ENCODE results near the gene RNF5.

The RNF5 gene

DNA sequence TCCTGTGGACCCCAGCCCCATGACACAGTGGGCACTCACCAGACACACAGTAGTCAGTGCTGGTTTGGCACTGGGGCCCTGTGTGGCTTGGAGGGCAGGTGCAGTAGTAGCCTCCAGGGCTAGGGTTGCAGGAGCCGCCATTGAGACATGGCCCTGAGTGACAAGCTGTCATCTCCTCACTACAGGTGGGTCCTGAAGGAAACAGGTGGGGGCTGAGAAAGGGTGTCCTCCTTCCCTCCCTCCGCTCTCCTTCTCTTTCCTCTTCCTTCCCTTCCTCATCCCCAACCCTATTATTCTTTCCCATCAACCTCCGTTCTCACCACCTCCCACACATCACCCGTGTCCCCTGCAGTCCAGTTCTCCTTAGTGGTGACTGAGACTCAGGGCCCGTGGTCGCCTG, 35.4 kb downstream of the RNF5 start:
- no peak for DNase-seq

DNA sequence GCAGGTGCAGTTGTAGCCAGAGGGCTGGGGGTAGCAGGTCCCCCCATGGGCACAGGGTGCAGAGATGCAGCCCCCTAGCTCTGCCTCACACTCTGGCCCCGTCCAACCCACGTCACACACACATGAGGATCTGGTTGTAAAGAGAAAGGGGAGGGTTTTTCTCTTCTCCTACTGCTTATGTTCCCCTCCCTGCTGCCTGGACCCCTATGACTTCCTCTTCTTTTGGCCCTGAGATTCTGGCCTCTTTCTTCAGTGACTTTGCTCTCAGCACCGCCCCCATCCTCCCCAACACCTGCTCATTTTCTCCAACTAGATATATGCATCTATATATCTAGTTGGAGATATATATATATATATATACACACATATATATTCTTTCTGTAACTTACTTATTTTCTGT, 35.9 kb downstream of the RNF5 start:
- DNase-seq, result no peak

DNA sequence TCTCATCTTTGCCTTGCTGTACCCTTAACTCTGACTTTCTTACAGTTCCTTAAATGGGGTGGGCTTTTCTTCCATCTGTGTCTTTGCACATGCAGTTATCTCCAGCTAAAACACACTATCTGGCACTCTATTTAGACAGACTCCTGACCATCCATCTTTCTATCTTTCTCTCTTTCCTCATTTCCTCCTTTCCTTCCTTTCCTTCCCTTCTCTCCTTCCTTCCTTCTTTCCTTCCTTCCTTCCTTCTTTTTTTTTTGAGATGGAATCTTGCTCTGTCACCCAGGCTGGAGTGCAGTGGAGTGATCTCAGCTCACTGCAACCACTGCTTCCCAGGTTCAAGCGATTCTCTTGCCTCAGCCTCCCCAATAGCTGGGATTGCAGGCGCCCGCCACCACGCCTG, 37.4 kb downstream of the RNF5 start:
- DNase-seq, result no peak

DNA sequence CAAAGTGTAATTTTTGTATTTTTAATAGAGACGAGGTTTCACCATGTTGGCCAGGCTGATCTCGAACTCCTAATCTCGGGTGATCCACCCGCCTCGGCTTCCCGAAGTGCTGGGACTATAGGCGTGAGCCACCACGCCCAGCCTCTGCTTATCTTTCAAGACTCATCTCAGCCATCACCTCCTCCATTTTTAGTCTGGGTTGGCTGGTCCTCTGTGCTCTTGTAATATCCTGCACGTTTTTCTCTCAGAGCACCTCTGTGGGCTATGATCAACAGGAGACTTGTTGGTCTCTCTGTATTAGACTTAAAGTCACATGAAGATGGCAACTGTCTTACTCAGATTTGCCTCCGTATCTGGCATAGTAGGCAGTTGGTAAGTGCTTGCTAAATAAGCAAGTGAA, 38.1 kb downstream of the RNF5 start:
- no peak for DNase-seq

DNA sequence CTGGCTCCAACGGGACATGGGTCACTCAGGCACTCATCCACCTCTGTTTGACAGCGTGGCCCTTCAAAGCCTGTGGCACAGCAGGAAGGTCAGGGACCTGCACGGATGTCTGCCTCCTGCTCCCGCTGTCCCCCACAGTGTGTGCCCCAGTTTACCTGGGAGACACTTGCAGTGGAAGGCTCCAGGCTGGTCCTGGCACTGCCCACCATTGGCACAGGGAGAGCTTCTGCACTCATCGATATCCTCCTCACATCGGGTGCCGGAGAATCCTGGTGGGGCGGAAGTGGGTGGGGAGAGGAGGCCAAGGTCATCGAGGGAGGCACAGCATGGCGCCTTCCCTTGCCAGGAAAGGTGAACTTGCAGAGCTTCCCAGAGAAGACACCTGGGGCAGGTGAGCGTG, 38.8 kb downstream of the RNF5 start:
- no peak for DNase-seq

DNA sequence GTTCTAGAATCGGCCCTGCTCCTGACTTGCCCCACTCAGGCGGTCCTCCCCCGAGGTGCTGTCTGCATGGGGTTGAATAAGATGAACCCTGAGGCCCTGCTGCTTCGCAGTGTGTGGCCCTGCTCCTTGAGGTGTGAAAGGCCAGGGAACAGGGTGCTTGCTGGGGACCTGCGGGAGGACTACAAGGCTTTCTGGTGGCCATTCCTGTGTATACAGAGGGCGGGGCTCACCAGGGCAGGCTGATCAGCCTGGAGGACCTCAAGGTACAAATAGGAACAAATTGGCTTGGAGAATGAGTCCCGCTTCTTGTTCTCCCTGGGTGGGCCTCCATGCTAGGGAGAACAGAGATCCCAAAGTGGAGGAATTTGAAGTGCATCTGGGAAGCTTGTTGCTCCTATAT, 40.0 kb downstream of the RNF5 start:
- DNase-seq, result no peak

DNA sequence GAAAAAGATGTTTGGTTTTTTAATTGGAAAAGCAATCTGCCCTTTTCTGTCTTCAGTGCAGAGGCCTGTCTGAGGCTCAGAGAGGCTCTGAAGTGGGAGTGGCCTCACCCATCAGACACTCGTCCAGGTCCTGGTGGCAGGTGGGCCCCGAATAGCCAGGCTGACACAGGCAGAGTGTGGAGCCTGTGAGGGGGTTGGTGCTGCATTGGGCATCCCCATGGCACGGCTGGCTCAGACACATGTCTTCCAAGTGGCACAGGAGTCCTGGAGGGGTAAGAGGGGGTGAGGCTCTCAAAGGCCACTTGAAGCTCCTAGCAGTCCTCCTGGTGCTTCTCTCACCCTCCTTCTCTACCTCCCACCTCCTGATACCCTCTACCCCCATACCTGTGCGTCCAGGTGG, 41.8 kb downstream of the RNF5 start:
- no peak for DNase-seq

DNA sequence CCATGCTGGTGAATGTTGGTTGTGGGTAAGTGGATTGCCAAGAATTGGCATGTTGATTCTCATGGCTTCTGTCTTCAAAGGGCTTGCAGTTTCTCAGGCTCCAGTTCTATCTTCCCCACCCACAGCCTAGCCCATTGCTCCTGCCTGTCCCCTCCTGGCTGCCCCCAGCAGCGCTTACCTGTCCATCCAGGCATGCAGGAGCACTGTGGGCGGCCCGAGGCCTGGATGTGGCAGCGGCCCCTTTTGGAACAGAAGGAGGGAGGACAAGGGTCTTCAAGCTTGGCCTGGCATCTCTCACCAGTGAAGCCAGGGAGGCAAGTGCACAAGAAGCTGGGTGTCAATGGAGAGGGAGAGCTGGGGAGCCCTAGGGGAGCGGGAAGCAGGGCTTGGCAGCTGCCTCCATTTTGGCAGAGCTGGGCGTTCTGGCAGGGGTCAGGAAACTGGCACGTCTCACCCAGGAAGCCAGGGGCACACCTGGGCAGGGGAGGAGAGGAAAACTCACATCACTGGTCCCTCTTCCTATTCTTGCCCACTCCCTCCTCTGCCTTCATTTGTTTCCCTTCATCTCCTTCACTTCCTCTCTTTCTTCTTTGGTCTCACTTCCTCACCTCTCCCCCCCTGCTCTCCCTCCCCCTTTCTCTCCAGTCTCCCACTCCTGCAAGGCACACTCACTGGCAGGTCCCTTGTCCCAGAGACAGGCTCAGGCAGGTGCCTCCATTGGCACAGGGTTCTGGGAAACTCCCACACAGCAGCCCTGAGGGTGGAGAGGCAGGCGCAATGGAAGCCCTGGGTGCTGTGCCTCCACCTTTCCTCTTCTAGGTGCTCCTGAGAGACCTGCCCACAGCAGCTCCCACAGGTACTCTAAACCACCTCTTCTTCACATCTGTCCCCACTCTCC, 44.4 kb downstream of the RNF5 start:
- no peak for DNase-seq

DNA sequence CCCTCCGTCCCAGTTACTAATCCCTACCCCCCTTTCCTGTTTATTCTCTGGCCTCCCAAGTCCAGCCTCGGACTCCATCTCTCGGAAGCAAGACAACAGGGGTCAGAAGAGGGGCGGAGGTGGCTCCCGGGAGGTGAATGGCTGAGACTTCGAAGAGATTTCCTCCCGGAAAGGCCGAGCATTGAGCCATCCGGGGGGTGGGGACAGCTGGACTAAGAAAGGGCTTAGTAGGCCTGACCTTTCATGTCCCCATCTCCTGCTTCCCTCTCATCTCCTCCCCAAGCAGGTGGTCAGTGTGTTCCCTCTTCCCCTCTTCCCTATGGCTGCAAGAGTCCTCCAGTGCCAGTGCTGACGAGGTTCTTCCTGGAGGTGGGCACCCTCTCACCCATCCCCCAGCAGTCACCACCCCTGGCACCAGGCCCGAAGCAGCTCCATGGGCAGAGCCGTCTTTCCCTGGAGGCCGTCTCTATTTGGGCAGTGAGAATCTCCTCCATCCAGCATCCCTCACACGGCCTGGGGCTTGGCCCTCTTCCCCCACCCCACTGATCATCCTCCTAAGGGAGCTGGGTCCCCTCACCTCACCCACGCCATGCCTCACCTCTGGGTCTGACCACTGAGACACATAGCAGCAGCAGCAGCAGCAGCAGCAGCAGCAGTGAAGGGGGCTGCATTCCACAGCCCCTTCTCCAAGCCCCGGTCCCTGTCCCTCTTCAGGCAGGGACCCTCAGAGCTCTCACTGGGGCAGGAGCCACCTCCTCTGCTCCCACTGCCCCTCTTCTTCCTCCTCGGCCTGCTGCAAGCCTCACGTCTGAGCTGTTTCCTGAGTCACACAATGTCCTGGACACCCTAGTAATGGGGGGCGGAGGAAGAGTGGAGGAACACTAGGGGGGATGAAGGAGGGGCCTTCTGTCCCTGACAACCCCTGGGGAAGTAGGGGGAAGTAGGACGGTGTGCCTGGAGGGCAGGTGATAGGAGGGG, 45.3 kb downstream of the RNF5 start, which contains the start of gene NOTCH4:
Gene NOTCH4 (minus strand): TSS at position 810 of the 978 bp plus-strand sequence. CDS start 139 bp downstream, at position 671.
- DNase-seq, result no peak

DNA sequence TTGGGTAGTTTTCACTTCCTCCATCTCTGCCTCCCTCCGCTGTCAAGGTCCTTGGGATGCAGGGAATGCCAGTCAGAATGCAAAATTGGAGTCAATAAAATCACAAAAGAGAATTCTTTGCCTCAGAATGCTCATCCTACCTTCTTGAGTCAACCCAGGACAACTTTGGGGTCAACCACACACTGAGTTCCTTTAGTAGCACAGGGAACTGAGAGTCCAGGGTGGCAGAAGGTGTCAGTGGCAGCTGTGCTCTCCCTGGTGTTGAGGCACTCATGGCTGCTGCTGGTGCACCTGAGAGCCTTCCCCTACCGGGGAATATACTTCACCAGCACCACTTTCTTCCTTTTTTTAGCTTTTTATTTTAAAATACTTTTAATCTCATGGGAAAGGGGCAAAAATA, 46.5 kb downstream of the RNF5 start:
- DNase-seq, result no peak

DNA sequence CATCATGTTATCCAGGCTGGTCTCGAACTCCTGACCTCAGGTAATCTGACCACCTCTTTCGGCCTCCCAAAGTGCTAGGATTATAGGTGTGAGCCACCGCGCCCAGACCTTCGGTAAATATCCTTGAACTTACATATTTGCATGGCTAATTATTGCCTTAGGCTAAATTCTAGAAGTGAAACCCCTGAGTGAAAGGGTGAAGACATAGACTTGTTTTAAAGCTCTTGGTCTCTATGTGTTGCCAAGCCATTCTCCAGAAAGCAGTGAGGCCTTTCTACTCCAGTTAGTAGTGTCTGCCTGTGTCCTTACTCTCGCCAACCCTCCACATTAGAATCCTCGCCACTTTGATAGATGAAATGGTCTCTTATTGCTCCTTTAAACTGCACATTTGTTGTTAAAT, 48.2 kb downstream of the RNF5 start:
- no peak for DNase-seq
